Measurements from ENCODE around the gene SLC2A2. TPM values are rescaled to one million over a fixed set of nuclear protein-coding genes. Genes with fewer than 3 reads are reported as not detected.
"Not testable (repeated sequence)": the region's sequence is repeated elsewhere in the genome, so short reads cannot be mapped to it uniquely, and the experiment has no call there.

The SLC2A2 gene
- polyA plus RNA-seq, 4 donors: 1.3 to 15.3 (median 11.8) TPM

DNA sequence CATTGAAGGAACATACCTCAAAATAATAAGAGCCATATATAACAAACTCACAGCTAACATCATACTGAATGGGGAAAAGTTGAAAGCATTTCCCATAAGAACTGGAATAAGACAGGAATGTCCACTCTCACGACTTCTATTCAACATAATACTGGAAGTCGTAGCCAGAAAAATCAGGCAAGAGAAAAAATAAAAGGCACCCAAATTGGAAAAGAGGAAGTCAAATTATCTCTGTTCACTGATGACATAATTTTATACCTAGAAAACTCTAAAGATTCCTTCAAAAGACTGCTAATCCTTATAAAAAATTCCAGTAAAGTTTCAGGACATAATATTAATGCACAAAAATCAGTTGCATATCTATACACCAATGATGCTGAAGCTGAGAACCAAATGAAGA is 34.9 kb downstream of the SLC2A2 start:
- no peak for DNase-seq (ENCODE audit: low read depth in 4 of 4, low spot score in 3 of 4)

DNA sequence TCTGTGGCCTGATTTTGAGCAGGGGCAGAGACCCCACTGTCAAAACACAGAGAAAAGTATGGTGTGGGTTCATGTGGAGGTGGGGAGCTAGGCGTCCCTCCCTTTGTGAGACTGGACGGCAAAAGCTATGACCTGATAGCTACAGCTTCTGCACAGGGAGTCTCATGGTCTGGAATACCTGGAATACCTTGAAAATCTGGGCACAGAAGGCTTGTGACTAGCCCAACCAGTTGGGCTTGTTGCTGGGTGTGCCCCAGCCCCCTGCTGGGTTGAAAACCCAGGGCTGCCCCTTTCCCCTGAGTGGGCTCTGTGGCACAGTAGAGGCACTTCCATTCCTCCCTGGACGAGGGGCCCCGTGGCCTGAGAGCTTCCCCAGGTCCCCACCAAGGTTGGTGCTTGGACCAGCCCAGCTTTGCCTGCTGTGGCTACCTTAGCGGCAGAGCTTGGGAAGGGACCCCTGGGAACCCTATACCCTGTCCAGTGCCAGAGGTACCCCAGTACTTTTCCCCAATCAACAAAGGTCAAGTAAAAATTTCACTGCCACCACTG is 37.3 kb downstream of the SLC2A2 start:
- DNase-seq (ENCODE audit: low read depth in 4 of 4, low spot score in 3 of 4): no peak

- no peak for DNase-seq (ENCODE audit: low read depth in 4 of 4, low spot score in 3 of 4)
Observed at GRCh38 chr3:170988378-170988777, 38.1 kb downstream of the SLC2A2 start.

GRCh38 chr3:170985304-170985703 is 41.2 kb downstream of the SLC2A2 start:
- no peak for DNase-seq (ENCODE audit: low read depth in 4 of 4, low spot score in 3 of 4)

GRCh38 chr3:170982733-170983132 is 43.8 kb downstream of the SLC2A2 start:
- no peak for DNase-seq (ENCODE audit: low read depth in 4 of 4, low spot score in 3 of 4)

- DNase-seq (ENCODE audit: low read depth in 4 of 4, low spot score in 3 of 4): no peak
Observed at GRCh38 chr3:170980399-170980798, 46.1 kb downstream of the SLC2A2 start.

- no peak for DNase-seq (ENCODE audit: low read depth in 4 of 4, low spot score in 3 of 4)
Observed at GRCh38 chr3:170977949-170978745, 48.4 kb downstream of the SLC2A2 start.

GRCh38 chr3:170976190-170976519 is 50.4 kb downstream of the SLC2A2 start:
- no peak for DNase-seq (ENCODE audit: low read depth in 4 of 4, low spot score in 3 of 4)

DNA sequence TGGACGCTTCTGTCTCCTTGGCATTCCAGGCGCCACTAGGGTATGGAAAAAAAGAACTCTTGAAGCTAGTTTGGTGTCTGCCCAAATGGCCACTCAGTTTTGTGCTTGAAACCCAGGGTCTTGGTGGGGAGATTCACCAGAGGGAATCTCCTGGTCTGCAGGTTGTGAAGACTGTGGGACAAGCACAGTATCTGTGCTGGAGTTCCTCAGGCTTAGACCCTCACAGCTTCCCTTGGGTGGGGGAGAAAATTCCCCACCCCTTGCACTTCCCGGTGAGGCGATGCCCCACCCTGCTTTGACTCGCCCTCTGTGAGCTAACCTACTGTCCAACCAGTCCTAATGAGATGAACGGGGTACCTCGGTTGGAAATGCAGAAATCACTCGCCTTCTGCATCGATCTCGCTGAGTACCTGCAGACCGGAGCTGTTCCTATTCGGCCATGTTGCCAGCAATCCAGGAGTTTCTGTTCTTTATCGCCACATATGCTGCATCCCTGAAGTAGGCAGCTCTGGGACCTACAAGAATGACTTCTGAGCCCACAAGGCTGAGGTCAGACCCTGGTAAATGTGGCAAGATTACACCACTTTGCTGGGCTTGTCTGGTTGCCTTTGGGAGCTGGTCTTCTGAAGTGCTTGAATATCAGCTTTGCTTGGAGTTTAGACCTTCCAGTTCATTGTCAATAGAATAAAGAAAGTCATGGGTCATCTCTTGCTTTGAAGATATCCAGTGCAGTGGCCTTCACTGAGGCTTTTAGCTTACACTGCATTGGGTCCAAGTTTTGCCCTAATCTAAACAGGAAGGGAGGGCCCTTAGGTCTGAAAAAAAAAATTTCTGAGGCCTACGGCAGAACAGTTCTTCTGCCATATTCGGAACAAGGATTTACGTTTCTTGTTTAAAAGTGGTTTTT is 51.0 kb downstream of the SLC2A2 start:
- DNase-seq (ENCODE audit: low read depth in 4 of 4, low spot score in 3 of 4): no peak

- no peak for DNase-seq (ENCODE audit: low read depth in 4 of 4, low spot score in 3 of 4)
Observed at GRCh38 chr3:170974872-170975271, 51.6 kb downstream of the SLC2A2 start.

- not testable (repeated sequence) for DNase-seq (ENCODE audit: low read depth in 4 of 4, low spot score in 3 of 4)
Observed at GRCh38 chr3:170972917-170973316, 53.6 kb downstream of the SLC2A2 start.

DNA sequence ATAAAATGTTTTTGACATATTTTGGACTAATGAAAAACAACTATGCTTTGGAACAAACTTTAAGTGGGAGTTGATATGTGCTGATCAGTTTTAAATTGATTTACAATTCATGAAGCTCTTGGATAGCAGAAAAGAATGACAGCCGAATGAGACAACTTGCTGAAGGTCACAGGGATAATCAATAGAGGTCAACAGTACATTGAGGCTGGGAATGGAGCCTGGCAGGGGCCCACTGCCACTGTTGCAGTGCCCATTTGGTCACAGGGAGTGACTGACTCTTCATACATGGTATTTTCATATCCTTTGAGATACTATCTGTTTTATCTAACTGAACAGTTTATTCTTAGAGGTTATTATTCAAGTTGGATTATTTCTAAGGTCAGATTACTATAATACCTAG is 59.4 kb downstream of the SLC2A2 start:
- DNase-seq (ENCODE audit: low read depth in 4 of 4, low spot score in 3 of 4): no peak

DNA sequence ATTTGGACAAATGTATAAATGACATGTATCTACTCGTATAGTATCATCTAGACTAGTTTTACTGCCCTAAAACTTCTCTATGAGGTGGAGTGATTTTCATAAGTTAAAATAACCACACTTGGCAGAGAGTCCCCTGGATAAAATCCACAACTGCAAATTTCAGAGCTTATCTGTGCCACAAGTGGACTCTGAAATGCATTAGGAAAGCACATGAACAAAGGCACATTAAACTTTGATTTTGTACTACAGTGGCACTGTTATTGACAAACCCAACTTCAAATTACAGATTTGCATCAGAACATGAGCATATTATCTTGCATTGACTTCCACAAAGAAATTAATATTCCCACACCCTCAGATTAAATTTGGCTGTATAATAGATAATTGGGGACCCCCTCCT is 60.0 kb downstream of the SLC2A2 start:
- no peak for DNase-seq (ENCODE audit: low read depth in 4 of 4, low spot score in 3 of 4)

DNA sequence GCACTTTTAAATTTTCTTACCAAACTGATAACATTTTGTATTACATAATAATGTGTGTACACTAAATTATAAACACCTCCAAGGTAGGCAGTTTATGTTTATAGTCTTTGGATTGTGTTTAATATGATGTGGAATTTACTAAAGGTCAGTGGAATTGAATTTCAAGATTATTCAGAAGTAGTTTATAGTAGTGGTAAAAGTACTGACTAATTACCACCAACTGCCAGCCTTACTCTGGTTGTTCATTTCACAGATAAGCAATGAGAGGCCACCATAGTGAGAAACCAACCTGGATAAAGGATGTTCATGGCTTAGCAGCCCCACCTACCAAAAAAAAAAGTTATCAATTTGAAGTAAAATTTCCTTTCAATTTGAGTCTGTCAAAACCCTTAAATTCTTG is 64.1 kb downstream of the SLC2A2 start:
- no peak for DNase-seq (ENCODE audit: low read depth in 4 of 4, low spot score in 3 of 4)

DNA sequence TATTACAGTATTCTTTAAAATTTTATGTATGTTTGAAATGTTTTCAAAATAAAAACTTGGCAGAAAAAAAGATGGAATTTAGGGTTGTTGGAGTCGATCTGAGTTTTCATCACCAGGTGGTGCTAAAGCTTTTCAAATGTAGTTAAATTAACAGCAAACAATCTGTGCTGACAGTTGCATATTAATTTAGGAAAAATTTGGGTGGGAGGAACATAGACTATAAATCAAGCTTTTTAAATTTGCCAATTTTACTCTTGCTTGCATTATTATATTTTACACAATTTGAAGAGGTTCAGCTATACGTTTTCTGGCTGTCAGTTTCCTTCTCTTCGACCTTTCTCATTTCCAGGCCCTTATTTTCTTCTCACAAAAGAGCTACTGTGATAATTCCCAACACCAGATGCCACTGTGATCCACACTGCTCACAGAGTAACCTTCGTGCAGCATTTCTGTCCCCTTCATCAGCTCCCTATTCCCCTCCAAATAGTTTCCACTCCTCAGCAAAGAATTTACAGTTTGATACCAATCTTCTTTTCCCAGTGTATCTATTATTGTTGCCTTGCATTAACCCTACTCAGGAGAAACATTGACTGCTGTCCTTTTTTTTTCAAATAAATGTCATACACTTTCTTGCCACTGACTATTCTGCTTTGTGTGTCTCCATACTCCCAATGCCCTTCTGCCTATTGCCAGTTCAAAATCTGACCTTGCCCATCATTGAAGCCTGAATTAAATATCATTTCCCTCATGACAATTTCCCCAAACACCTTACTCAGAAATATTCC is 64.7 kb downstream of the SLC2A2 start:
- DNase-seq (ENCODE audit: low read depth in 4 of 4, low spot score in 3 of 4): peak; percentile 9 to 18 (median 13)

DNA sequence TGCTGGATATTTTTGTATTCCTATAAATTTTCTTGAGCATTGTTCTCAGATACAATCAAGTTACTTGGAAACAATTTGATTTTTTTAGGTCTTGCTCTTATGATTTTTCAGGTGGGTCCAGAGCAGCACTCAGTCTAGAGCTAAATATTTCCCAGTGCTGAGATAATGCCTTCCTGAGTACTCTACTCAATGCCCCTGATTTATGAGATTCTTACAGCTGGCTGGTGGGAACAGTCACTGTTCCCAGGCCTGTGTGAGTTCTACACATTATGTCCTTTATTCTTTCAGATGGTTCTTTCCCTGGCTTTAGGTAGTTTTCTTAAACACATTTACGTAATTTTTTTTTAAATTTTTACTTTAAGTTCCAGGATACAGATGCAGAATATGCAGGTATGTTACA is 67.1 kb downstream of the SLC2A2 start:
- no peak for DNase-seq (ENCODE audit: low read depth in 4 of 4, low spot score in 3 of 4)

DNA sequence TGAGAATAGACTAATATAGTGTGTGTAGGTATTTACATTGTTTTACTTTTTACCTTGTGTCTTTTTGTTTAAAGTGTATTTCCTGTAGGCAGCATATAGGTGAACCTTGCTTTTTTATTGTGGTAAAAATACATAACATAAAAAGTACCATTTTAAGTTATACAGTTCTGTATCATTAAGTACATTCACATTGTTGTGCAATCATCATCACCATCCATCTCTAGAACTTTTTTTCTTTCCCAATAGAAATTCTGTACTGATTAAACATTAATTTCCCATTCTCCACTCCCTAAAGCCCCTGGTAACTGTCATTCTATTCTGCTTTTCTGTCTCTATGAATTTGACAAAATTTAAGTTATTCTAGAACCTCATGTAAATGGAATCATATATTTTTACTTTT is 69.9 kb downstream of the SLC2A2 start:
- DNase-seq (ENCODE audit: low read depth in 4 of 4, low spot score in 3 of 4): no peak

DNA sequence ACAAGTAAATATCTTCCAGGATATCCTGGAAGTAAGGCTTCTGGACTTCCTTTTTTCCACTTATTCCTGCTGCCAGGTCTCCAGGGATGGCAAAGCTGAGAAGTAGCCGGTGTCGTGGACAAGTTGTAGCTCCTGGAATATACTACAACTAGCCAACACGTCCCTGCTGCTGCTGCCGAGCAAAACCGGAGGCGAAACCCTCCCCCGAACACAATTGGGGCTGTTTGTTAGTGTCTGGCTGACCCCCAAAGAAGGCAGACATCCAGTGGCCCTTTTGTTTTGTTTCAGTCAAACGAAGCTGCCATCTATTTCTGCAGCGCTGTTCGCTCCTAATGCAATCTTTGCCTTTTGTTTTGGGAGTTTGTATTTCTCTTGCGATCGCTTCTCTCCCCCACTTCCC is 72.8 kb downstream of the SLC2A2 start:
- DNase-seq (ENCODE audit: low read depth in 4 of 4, low spot score in 3 of 4): no peak

- no peak for DNase-seq (ENCODE audit: low read depth in 4 of 4, low spot score in 3 of 4)
Observed at GRCh38 chr3:170953229-170953628, 73.3 kb downstream of the SLC2A2 start.

- DNase-seq (ENCODE audit: low read depth in 4 of 4, low spot score in 3 of 4): no peak
Observed at GRCh38 chr3:170949211-170949610, 77.3 kb downstream of the SLC2A2 start.

Measured in left renal pelvis (tissue), 4 donors.